Loucy (cell line): ENCODE results near the gene KIFC1.

Experiments used
- H2AFZ ChIP-seq: fragments of 200-600 bp; sonication (generic); 2 replicates; pipeline ENCODE4 v1.6.0; 2016; ENCODE audit warnings: antibody characterized with exemption, mild to moderate bottlenecking, low read length, moderate library complexity
- H3F3A ChIP-seq: fragments of 200-600 bp; 2 replicates; pipeline ENCODE4 v1.6.0; 2016; ENCODE audit warnings: antibody characterized with exemption, low read depth, mild to moderate bottlenecking
- H3K27me3 ChIP-seq: fragments of 200-600 bp; sonication (generic); 2 replicates; pipeline ENCODE4 v1.6.1; 2014; ENCODE audit warnings: low read length, mild to moderate bottlenecking; ENCODE audit not compliant: insufficient read depth, poor library complexity, severe bottlenecking
- H3K36me3 ChIP-seq: fragments of 200-600 bp; sonication (generic); 2 replicates; pipeline ENCODE4 v1.6.1; 2016; ENCODE audit warnings: low read length; ENCODE audit not compliant: insufficient read depth
- H3K4me1 ChIP-seq: fragments of 200-600 bp; sonication (generic); 2 replicates; pipeline ENCODE4 v1.5.1; 2014; ENCODE audit warnings: low read length, mild to moderate bottlenecking; ENCODE audit not compliant: insufficient read depth, poor library complexity, severe bottlenecking
- H3K4me2 ChIP-seq: fragments of 200-600 bp; sonication (generic); 2 replicates; pipeline ENCODE4 v1.6.0; 2014; ENCODE audit warnings: antibody characterized with exemption, low read length, low read depth, mild to moderate bottlenecking; ENCODE audit not compliant: poor library complexity, severe bottlenecking
- H3K4me3 ChIP-seq: fragments of 200-600 bp; sonication (generic); 2 replicates; pipeline ENCODE4 v1.5.1; 2014; ENCODE audit warnings: low read length, mild to moderate bottlenecking, mixed read lengths; ENCODE audit not compliant: poor library complexity, severe bottlenecking
- H3K79me2 ChIP-seq: fragments of 200-600 bp; sonication (generic); 2 replicates; pipeline ENCODE4 v1.6.1; 2014; ENCODE audit warnings: low read length; ENCODE audit not compliant: insufficient read depth
- H3K9ac ChIP-seq: fragments of 200-600 bp; sonication (generic); 2 replicates; pipeline ENCODE4 v1.6.0; 2014; ENCODE audit warnings: mild to moderate bottlenecking, low read depth, low read length, moderate library complexity; ENCODE audit not compliant: poor library complexity, severe bottlenecking
- H3K9me2 ChIP-seq: fragments of 200-600 bp; sonication (generic); replicated peaks from 2 replicates; pipeline ENCODE4 v1.6.1; 2016; ENCODE audit warnings: low read depth, low read length, mixed read lengths
- H3K9me3 ChIP-seq: fragments of 200-600 bp; sonication (generic); 2 replicates; pipeline ENCODE4 v1.6.1; 2014; ENCODE audit warnings: mild to moderate bottlenecking, antibody characterized with exemption, low read length, low read depth; ENCODE audit not compliant: insufficient read depth
- H4K20me1 ChIP-seq: fragments of 200-600 bp; sonication (generic); 2 replicates; pipeline ENCODE4 v1.6.0; 2014; ENCODE audit warnings: antibody characterized with exemption, low read length, mild to moderate bottlenecking; ENCODE audit not compliant: insufficient read depth, poor library complexity, severe bottlenecking
- EZH2phosphoT487 ChIP-seq: fragments of 200-600 bp; IDR thresholded peaks from 2 replicates; pipeline ENCODE4 v1.6.1; 2018; ENCODE audit warnings: antibody characterized with exemption, mild to moderate bottlenecking, moderate library complexity, borderline replicate concordance
- TF ChIP-seq, protein P1 (sequence below): fragments of 200-600 bp; sonication (generic); conservative IDR thresholded peaks from 2 replicates; pipeline ENCODE4 v1.5.1; 2014; ENCODE audit warnings: mild to moderate bottlenecking, antibody characterized with exemption, low read length

Gene KIFC1

DNA sequence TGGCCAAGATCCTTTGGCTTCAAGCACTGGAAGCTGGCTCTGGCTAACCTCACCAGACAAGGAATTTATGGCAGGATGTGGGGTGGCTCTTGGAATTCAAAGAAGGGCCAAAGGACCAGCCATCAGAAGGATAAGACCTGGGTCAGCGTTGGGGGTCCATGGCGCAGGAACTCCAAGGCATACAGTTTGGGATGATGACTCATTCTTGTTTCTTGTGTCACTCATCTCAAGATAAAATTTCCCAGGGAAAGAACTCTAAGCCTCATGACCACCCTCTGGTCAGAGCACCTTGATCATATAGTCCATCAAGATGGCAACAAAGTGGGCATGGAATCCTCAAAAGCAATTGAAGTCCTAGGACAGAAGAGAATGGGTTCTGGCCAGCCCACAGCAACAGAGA, 67.6 kb downstream of the KIFC1 start:
- H3K4me3 ChIP-seq = no peak overlapping the region
- H3K79me2 ChIP-seq = peaks cover 15% of the 10 kb centered on the region
- H3K4me2 ChIP-seq = no peak overlapping the region
- H3F3A ChIP-seq = no peaks in the 10 kb centered on the region
- no peak overlapping the region for H3K9ac ChIP-seq
- TF ChIP-seq EZH2phosphoT487 = no peak
- TF ChIP-seq, protein P1, sequence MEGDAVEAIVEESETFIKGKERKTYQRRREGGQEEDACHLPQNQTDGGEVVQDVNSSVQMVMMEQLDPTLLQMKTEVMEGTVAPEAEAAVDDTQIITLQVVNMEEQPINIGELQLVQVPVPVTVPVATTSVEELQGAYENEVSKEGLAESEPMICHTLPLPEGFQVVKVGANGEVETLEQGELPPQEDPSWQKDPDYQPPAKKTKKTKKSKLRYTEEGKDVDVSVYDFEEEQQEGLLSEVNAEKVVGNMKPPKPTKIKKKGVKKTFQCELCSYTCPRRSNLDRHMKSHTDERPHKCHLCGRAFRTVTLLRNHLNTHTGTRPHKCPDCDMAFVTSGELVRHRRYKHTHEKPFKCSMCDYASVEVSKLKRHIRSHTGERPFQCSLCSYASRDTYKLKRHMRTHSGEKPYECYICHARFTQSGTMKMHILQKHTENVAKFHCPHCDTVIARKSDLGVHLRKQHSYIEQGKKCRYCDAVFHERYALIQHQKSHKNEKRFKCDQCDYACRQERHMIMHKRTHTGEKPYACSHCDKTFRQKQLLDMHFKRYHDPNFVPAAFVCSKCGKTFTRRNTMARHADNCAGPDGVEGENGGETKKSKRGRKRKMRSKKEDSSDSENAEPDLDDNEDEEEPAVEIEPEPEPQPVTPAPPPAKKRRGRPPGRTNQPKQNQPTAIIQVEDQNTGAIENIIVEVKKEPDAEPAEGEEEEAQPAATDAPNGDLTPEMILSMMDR = no peak
- H3K36me3 ChIP-seq = no peaks in the 10 kb centered on the region
- H3K9me2 ChIP-seq = no peaks in the 10 kb centered on the region
- H3K4me1 ChIP-seq = peaks cover 10% of the 10 kb centered on the region
- H2AFZ ChIP-seq = no peak overlapping the region
- H3K27me3 ChIP-seq = no peaks in the 10 kb centered on the region
- no peaks in the 10 kb centered on the region for H4K20me1 ChIP-seq
- no peaks in the 10 kb centered on the region for H3K9me3 ChIP-seq
